Naive thymus-derived CD8-positive, alpha-beta T cell (primary cell): ENCODE data around the gene CIT. TPM values are rescaled to one million over a fixed set of nuclear protein-coding genes. Genes with fewer than 3 reads are reported as not detected.

ENCODE experiments used
- ATAC-seq, 2 donors: fragments of 150-1000 bp; cut with Tn5 transposase in 1 of 2; sonication (Bioruptor Pico), chemical (Tn5 transposase) in 1 of 2; 1 replicate in 1 of 2; 2 replicates in 1 of 2; pipeline ENCODE4 v1.10.0; 2021; ENCODE audit warnings: mild to moderate bottlenecking in 2 of 2, moderate library complexity in 2 of 2
- POLR2A ChIA-PET: fragments of 350-600 bp; sonication (Branson Sonifier 250); formaldehyde crosslinking; loops from one replicate; lab custom pipeline; 2021; ENCODE audit warnings: antibody characterized with exemption; lab: Charles Lee
- DNase-seq, 10 donors: peaks; one replicate each; pipeline versions ENCODE4 v3.0.0 to v3.0.0-alpha.2; 2020 to 2022
- H3K27ac Mint-ChIP-seq, 10 donors: one replicate each; pipeline ENCODE4 v1.8.0; 2020 to 2022; ENCODE audit warnings: mild to moderate bottlenecking in 10 of 10, mixed read lengths in 10 of 10, moderate library complexity in 4 of 10, inconsistent platforms in 1 of 10
- H3K27me3 Mint-ChIP-seq, 5 donors: one replicate each; pipeline ENCODE4 v1.8.0; 2021 to 2022; ENCODE audit warnings: mixed read lengths in 5 of 5
- H3K36me3 Mint-ChIP-seq, 3 donors: one replicate each; pipeline ENCODE4 v1.8.0; 2020 to 2022; ENCODE audit warnings: mixed read lengths in 3 of 3, mild to moderate bottlenecking in 2 of 3, inconsistent platforms in 1 of 3
- H3K4me1 Mint-ChIP-seq, 4 donors: one replicate each; pipeline ENCODE4 v1.8.0; 2021 to 2022; ENCODE audit warnings: mixed read lengths in 4 of 4
- H3K4me3 Mint-ChIP-seq, 10 donors: one replicate each; pipeline ENCODE4 v1.8.0; 2020 to 2022; ENCODE audit warnings: mild to moderate bottlenecking in 10 of 10, mixed read lengths in 10 of 10, moderate library complexity in 6 of 10, inconsistent platforms in 1 of 10
- H3K9me3 Mint-ChIP-seq, 9 donors: one replicate each; pipeline ENCODE4 v1.8.0; 2020 to 2022; ENCODE audit warnings: mixed read lengths in 9 of 9, mild to moderate bottlenecking in 3 of 9, inconsistent platforms in 1 of 9, moderate library complexity in 1 of 9
- polyA plus RNA-seq, 3 donors: library from polyadenylated mRNA; unstranded; fragments of 300-500 nt; fragmentation: Illumina TruSeq; gene quantifications; one replicate each; pipeline ENCODE4 v1.2.3, GENCODE V29; 2021
- total RNA-seq, 8 experiments: library from RNA in 2 of 8; stranded (reverse) in 2 of 8; gene quantifications; one replicate each; pipeline ENCODE4 v1.2.3 and lab custom pipeline; 2021 to 2026

The CIT gene
- total and polyA plus RNA-seq, 5 experiments from 2014 or later = 0.01 to 2.3 (median 0.19) TPM

- ATAC-seq = no peak
- H3K4me3 Mint-ChIP-seq = no peak overlapping the region
- H3K27ac Mint-ChIP-seq = no peak overlapping the region
- POLR2A ChIA-PET = interaction anchor here (0.5 kb wide), 1 partner anchor 409 kb away, joined by 4 read pairs; no protein-coding TSS in a partner anchor
- no peak for DNase-seq
- H3K4me1 Mint-ChIP-seq = no peaks in the 10 kb centered on the region
- no peaks in the 10 kb centered on the region for H3K27me3 Mint-ChIP-seq
- no peaks in the 10 kb centered on the region for H3K9me3 Mint-ChIP-seq
- no peaks in the 10 kb centered on the region for H3K36me3 Mint-ChIP-seq
Observed at GRCh38 chr12:119699199-119699760, 177.8 kb downstream of the CIT start.

- H3K9me3 Mint-ChIP-seq = no peaks in the 10 kb centered on the region
- no peaks in the 10 kb centered on the region for H3K27me3 Mint-ChIP-seq
- H3K27ac Mint-ChIP-seq = peak overlapping the region in 3 of 10 donors; percentile 3 to 69 (median 32)
- no peak overlapping the region for H3K4me3 Mint-ChIP-seq
- ATAC-seq (no peak), DNase-seq (no peak)
- H3K4me1 Mint-ChIP-seq = no peaks in the 10 kb centered on the region
- POLR2A ChIA-PET = no interaction called here
- H3K36me3 Mint-ChIP-seq = no peaks in the 10 kb centered on the region
Observed at GRCh38 chr12:119696943-119697342, 180.2 kb downstream of the CIT start.

- Mint-ChIP-seq H3K4me1 (no peaks in the 10 kb centered on the region), H3K9me3 (no peaks in the 10 kb centered on the region), H3K27me3 (no peaks in the 10 kb centered on the region), H3K36me3 (no peaks in the 10 kb centered on the region), H3K27ac (no peak overlapping the region), H3K4me3 (no peak overlapping the region)
- ATAC-seq = no peak
- POLR2A ChIA-PET = no interaction called here
- DNase-seq = no peak
Observed at GRCh38 chr12:119695034-119695433, 182.1 kb downstream of the CIT start.

GRCh38 chr12:119694111-119694510, 183.0 kb downstream of the CIT start:
- Mint-ChIP-seq H3K27me3 (no peaks in the 10 kb centered on the region), H3K9me3 (no peaks in the 10 kb centered on the region), H3K4me1 (no peaks in the 10 kb centered on the region), H3K4me3 (no peak overlapping the region), H3K36me3 (no peaks in the 10 kb centered on the region), H3K27ac (no peak overlapping the region)
- DNase-seq = no peak
- no peak for ATAC-seq
- POLR2A ChIA-PET = no interaction called here

GRCh38 chr12:119693511-119693910, 183.6 kb downstream of the CIT start:
- POLR2A ChIA-PET = no interaction called here
- no peaks in the 10 kb centered on the region for H3K4me1 Mint-ChIP-seq
- no peak for DNase-seq
- no peak overlapping the region for H3K27ac Mint-ChIP-seq
- H3K4me3 Mint-ChIP-seq = no peak overlapping the region
- no peaks in the 10 kb centered on the region for H3K9me3 Mint-ChIP-seq
- no peak for ATAC-seq
- H3K27me3 Mint-ChIP-seq = no peaks in the 10 kb centered on the region
- H3K36me3 Mint-ChIP-seq = no peaks in the 10 kb centered on the region

- no peaks in the 10 kb centered on the region for H3K36me3 Mint-ChIP-seq
- DNase-seq = no peak
- no peak for ATAC-seq
- H3K9me3 Mint-ChIP-seq = no peaks in the 10 kb centered on the region
- H3K4me3 Mint-ChIP-seq = no peak overlapping the region
- POLR2A ChIA-PET = no interaction called here
- H3K27ac Mint-ChIP-seq = no peak overlapping the region
- H3K27me3 Mint-ChIP-seq = no peaks in the 10 kb centered on the region
- no peaks in the 10 kb centered on the region for H3K4me1 Mint-ChIP-seq
Observed at GRCh38 chr12:119692997-119693396, 184.1 kb downstream of the CIT start.

- Mint-ChIP-seq H3K27ac (no peak overlapping the region), H3K9me3 (no peaks in the 10 kb centered on the region), H3K4me3 (no peak overlapping the region), H3K27me3 (no peaks in the 10 kb centered on the region), H3K36me3 (no peaks in the 10 kb centered on the region), H3K4me1 (no peaks in the 10 kb centered on the region)
- POLR2A ChIA-PET = no interaction called here
- no peak for DNase-seq
- ATAC-seq = no peak
Observed at GRCh38 chr12:119692410-119692809, 184.7 kb downstream of the CIT start.

- POLR2A ChIA-PET = no interaction called here
- H3K27me3 Mint-ChIP-seq = no peaks in the 10 kb centered on the region
- no peaks in the 10 kb centered on the region for H3K36me3 Mint-ChIP-seq
- DNase-seq = no peak
- no peaks in the 10 kb centered on the region for H3K4me1 Mint-ChIP-seq
- no peak for ATAC-seq
- no peak overlapping the region for H3K27ac Mint-ChIP-seq
- no peaks in the 10 kb centered on the region for H3K9me3 Mint-ChIP-seq
- no peak overlapping the region for H3K4me3 Mint-ChIP-seq
Observed at GRCh38 chr12:119691202-119691810, 185.8 kb downstream of the CIT start.

GRCh38 chr12:119689935-119690500, 187.1 kb downstream of the CIT start:
- ATAC-seq (no peak), DNase-seq (no peak)
- H3K27me3 Mint-ChIP-seq = no peaks in the 10 kb centered on the region
- H3K9me3 Mint-ChIP-seq = no peaks in the 10 kb centered on the region
- H3K27ac Mint-ChIP-seq = no peak overlapping the region
- no peaks in the 10 kb centered on the region for H3K36me3 Mint-ChIP-seq
- no peaks in the 10 kb centered on the region for H3K4me1 Mint-ChIP-seq
- no peak overlapping the region for H3K4me3 Mint-ChIP-seq
- POLR2A ChIA-PET = no interaction called here

- Mint-ChIP-seq H3K27me3 (no peaks in the 10 kb centered on the region), H3K4me1 (peaks cover 0 to 9% (median 0%) of the 10 kb centered on the region in 4 donors), H3K27ac (no peak overlapping the region), H3K36me3 (peaks cover 0 to 3% (median 2%) of the 10 kb centered on the region in 3 donors), H3K9me3 (no peaks in the 10 kb centered on the region), H3K4me3 (no peak overlapping the region)
- ATAC-seq = no peak
- POLR2A ChIA-PET = no interaction called here
- no peak for DNase-seq
Observed at GRCh38 chr12:119687879-119688278, 189.2 kb downstream of the CIT start.

GRCh38 chr12:119687406-119687805, 189.7 kb downstream of the CIT start:
- no peak for DNase-seq
- Mint-ChIP-seq H3K4me3 (no peak overlapping the region), H3K4me1 (peaks cover 0 to 14% (median 1%) of the 10 kb centered on the region in 4 donors), H3K9me3 (no peaks in the 10 kb centered on the region), H3K36me3 (peaks cover 0 to 3% (median 2%) of the 10 kb centered on the region in 3 donors), H3K27ac (no peak overlapping the region), H3K27me3 (no peaks in the 10 kb centered on the region)
- POLR2A ChIA-PET = no interaction called here
- ATAC-seq = no peak

GRCh38 chr12:119686776-119687175, 190.3 kb downstream of the CIT start:
- no peak overlapping the region for H3K27ac Mint-ChIP-seq
- DNase-seq = no peak
- H3K4me1 Mint-ChIP-seq = peaks cover 0 to 20% (median 3%) of the 10 kb centered on the region in 4 donors
- no peak for ATAC-seq
- H3K36me3 Mint-ChIP-seq = peaks cover 0 to 5% (median 4%) of the 10 kb centered on the region in 3 donors
- no peaks in the 10 kb centered on the region for H3K27me3 Mint-ChIP-seq
- POLR2A ChIA-PET = no interaction called here
- H3K4me3 Mint-ChIP-seq = no peak overlapping the region
- H3K9me3 Mint-ChIP-seq = no peaks in the 10 kb centered on the region

GRCh38 chr12:119686355-119686754, 190.8 kb downstream of the CIT start:
- no peak for ATAC-seq
- POLR2A ChIA-PET = no interaction called here

More at GRCh38 chr12:119686355-119686754, 190.8 kb downstream of the CIT start:
- DNase-seq = no peak
- Mint-ChIP-seq H3K9me3 (no peaks in the 10 kb centered on the region), H3K4me1 (peaks cover 0 to 21% (median 3%) of the 10 kb centered on the region in 4 donors), H3K27ac (no peak overlapping the region), H3K36me3 (peaks cover 0 to 5% (median 4%) of the 10 kb centered on the region in 3 donors), H3K27me3 (no peaks in the 10 kb centered on the region), H3K4me3 (no peak overlapping the region)
